Measurements from ENCODE around the gene CCDC33.

The CCDC33 gene

DNA sequence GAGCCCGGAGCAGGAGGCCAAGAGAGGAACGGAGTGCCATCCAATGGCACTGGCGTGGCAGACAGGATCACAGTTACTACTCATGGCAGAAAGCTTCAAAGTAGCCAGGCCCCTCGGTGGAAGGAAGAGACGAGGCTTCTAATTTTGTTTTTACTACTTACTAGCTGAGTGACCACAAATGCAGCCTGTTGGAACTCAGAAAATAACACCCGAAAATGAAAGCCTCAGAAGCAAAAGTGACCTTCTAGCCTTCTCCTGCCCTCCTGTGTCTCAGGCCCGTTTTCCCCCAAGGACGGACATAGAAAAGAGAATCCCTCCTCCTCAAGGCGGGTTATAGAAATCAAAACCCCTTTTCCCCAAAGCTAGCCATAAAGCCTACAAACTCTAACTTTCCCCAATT is 23.6 kb upstream of the CCDC33 start:
- peak overlapping the region; percentile 49 for H3K4me3 ChIP-seq (ENCODE audit: low read depth, low read length)
- peak; percentile 85 for DNase-seq (ENCODE audit: low read depth)
- no peak for TF ChIP-seq CTCF (IDR thresholded peaks at IDR 0.05; ENCODE audit: insufficient read depth, low read depth, low read length, missing control alignments)

GRCh38 chr15:74213858-74214284 is 22.3 kb upstream of the CCDC33 start:
- DNase-seq (ENCODE audit: low read depth), result no peak
- H3K4me3 ChIP-seq (ENCODE audit: low read depth, low read length), result no peak overlapping the region
- no peak for TF ChIP-seq CTCF (IDR thresholded peaks at IDR 0.05; ENCODE audit: insufficient read depth, low read depth, low read length, missing control alignments)

GRCh38 chr15:74214324-74215021 is 21.7 kb upstream of the CCDC33 start:
- TF ChIP-seq CTCF (IDR thresholded peaks at IDR 0.05; ENCODE audit: insufficient read depth, low read depth, low read length, missing control alignments), result no peak
- no peak overlapping the region for H3K4me3 ChIP-seq (ENCODE audit: low read depth, low read length)
- no peak for DNase-seq (ENCODE audit: low read depth)

DNA sequence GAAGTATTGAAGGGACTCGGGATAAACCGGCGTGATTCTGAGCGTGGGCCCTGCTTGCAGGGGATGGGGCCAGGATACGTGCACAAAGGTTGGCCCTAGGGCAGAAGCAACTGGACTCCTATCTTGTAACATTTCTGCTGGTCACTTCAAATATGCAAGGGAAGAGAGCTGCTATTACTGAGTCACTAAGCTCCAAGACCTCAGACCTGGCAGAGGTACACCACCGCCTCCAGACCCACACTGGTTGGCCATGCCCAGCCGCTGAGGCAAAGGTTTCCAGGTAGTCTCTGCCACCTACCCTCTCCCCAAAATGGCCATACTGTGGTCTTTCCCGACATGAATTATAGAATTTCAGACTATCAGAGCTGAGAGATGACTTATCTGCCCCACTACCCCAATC is 20.2 kb upstream of the CCDC33 start:
- DNase-seq (ENCODE audit: low read depth), result no peak
- H3K4me3 ChIP-seq (ENCODE audit: low read depth, low read length), result no peak overlapping the region
- TF ChIP-seq CTCF (IDR thresholded peaks at IDR 0.05; ENCODE audit: insufficient read depth, low read depth, low read length, missing control alignments), result no peak

DNA sequence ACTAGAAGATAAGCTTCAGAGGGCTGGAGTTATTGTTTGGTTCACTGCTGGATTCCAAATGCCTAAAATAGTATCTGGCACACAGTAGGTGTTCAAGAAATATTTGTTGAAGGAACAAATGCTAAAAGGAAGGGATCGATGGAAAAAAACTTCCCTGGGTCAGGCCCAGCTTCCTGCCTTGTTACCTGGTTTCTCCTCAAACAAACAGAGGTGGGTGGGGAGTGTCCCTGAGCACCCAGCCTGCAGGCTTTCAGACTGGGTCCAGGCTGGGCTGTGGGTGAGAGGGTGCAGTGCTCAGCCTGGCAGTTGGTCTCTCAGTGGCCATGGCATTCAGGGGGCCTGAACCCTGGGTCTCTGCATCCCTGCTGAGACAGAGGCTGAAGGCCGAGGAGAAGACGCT is 19.2 kb upstream of the CCDC33 start:
- TF ChIP-seq CTCF (IDR thresholded peaks at IDR 0.05; ENCODE audit: insufficient read depth, low read depth, low read length, missing control alignments), result no peak
- DNase-seq (ENCODE audit: low read depth), result no peak
- no peak overlapping the region for H3K4me3 ChIP-seq (ENCODE audit: low read depth, low read length)

- no peak for TF ChIP-seq CTCF (IDR thresholded peaks at IDR 0.05; ENCODE audit: insufficient read depth, low read depth, low read length, missing control alignments)
- H3K4me3 ChIP-seq (ENCODE audit: low read depth, low read length), result no peak overlapping the region
- no peak for DNase-seq (ENCODE audit: low read depth)
Observed at GRCh38 chr15:74217907-74218885, 17.9 kb upstream of the CCDC33 start.
